Activated CD8-positive, alpha-beta memory T cell treated with anti-CD3 and anti-CD28 coated beads, Interleukin-2, amount 50 U/mL, for 24 hours (primary cell): ENCODE measurements around the gene PPFIA3.
"Not testable (repeated sequence)": the region's sequence is repeated elsewhere in the genome, so short reads cannot be mapped to it uniquely, and the experiment has no call there.

Source experiments
- DNase-seq: peaks from one replicate; pipeline ENCODE4 v3.0.0-alpha.2; 2020; ENCODE audit errors: extremely low read depth

The PPFIA3 gene

GRCh38 chr19:49182010-49182847 lies 62.9 kb downstream of the PPFIA3 start:
- not testable (repeated sequence) for DNase-seq

- no peak for DNase-seq
Measured at GRCh38 chr19:49182848-49183375, 63.6 kb downstream of the PPFIA3 start.

- DNase-seq = no peak
Measured at GRCh38 chr19:49186108-49186507, 66.8 kb downstream of the PPFIA3 start.

- no peak for DNase-seq
Measured at GRCh38 chr19:49188626-49189200, 69.4 kb downstream of the PPFIA3 start.

- DNase-seq = no peak
Measured at GRCh38 chr19:49189259-49189658, 69.9 kb downstream of the PPFIA3 start.

DNA sequence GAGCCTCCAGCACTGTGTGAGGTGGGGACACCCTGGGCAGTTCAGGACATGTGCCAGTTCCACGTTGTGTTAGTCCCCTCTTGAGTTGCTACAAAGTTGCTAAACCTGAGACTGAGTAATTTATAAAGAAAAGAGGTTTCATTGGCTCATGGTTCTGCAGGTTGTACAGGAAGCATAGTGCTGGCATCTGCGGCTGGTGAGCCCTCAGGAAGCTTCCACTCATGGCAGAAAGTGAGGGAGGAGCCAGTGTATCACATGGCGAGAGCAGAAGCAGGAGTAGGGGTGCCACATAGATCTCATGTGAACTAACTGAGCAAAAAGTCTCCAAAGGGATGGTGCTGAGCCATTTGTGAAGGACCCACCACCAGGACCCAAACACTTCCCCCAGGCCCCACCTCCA lies 71.4 kb downstream of the PPFIA3 start:
- DNase-seq = no peak

DNA sequence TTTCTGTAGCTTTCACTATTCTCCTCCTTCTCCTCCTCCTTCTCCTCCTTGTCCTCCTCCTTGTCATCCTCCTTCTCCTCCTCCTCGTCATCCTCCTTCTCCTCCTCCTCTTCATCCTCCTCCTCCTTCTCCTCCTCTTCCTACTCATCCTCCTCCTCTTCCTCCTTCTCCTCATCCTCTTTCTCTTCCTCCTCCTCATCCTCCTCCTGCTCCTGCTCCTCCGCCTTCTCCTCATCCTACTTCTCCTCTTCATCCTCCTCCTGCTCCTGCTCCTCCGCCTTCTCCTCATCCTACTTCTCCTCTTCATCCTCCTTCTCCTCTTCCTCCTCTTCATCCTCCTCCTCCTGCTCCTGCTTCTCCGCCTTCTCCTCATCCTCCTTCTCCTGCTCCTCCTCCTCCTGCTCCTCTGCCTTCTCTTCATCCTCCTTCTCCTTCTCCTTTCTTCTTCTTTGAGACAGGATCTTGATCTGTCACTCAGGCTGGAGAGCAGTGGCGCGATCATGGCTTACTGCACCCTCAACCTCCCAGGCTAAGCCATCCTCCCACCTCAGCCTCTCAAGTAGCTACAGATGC lies 74.6 kb downstream of the PPFIA3 start:
- no peak for DNase-seq

DNA sequence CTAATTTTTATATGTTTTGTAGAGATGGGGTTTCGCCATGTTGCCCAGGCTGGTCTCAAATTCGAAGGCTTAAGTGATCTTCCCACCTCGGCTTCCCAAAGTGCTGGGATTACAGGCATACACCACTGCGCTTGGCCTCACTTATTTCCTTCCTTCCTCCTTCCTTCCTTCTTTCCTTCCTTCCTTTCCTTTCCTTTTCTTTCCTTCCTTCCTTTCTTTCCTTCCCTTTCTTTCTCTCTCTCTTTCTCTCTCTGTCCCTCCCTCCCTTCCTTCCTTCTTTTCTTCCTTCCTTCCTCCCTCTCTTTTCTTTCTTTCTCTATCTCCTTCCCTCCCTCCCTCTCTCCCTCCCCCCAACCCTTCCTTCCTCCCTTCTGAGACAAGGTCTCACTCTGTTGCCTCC lies 75.1 kb downstream of the PPFIA3 start:
- DNase-seq = no peak

DNA sequence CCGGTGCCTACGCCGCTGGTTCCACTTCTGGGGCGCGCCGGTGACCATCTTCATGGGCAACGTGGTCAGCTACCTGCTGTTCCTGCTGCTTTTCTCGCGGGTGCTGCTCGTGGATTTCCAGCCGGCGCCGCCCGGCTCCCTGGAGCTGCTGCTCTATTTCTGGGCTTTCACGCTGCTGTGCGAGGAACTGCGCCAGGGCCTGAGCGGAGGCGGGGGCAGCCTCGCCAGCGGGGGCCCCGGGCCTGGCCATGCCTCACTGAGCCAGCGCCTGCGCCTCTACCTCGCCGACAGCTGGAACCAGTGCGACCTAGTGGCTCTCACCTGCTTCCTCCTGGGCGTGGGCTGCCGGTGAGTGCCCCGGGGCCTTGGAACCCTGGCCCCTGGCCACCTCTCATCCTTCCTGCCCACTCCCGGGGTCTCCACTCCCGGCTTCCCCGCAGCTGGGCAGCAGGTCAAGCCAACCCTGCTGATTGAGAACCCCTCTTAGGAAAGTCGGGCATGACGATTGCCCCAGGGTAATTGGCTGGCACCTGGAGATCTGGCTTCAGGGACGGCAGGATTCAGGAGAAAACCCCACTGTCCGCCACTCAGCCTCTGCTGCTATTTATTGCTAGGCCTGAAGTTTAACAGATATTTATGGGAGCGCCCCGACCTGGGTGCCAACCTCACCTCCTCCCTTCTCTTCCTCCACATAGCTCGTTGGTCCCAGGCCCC lies 77.3 kb downstream of the PPFIA3 start:
- DNase-seq = no peak

DNA sequence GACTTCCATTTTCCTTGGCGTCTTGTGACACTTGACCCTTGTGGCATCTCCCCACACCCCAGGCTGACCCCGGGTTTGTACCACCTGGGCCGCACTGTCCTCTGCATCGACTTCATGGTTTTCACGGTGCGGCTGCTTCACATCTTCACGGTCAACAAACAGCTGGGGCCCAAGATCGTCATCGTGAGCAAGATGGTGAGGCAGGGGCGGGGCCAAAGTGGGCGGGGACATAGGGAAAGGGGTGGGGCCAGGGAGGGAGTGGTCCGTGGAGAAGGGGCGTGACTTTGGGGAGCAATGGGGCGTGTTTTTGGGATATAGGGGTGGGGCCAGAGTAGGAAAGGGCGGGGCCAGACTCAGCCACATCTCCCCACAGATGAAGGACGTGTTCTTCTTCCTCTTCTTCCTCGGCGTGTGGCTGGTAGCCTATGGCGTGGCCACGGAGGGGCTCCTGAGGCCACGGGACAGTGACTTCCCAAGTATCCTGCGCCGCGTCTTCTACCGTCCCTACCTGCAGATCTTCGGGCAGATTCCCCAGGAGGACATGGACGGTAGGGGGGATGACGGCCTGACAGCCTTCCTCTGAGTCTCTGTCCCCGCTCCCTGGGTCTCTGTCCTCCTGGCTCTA lies 81.0 kb downstream of the PPFIA3 start:
- DNase-seq = no peak
